HL-60/S4 treated with phorbol 12-myristate 13-acetate at 8.2 ng/mL for 4 days and 3 days (cell line): ENCODE results near the gene LHX8.
"Not testable (repeated sequence)": the region's sequence is repeated elsewhere in the genome, so short reads cannot be mapped to it uniquely, and the experiment has no call there.

Experiments used
- in situ Hi-C: fragments of 300-500 bp; cut with MboI; formaldehyde crosslinking; loops from 2 replicates; pipeline ENCODE4 v1.15.0; 2022; ENCODE audit warnings: low sequenced_read_pairs

Gene LHX8

GRCh38 chr1:75133750-75134646 is at the start of gene LHX8:
Gene LHX8 (plus strand): TSS chr1:75134388. CDS start chr1:75136615, 2,227 bp downstream.
- in situ Hi-C loops = no loop called here

DNA sequence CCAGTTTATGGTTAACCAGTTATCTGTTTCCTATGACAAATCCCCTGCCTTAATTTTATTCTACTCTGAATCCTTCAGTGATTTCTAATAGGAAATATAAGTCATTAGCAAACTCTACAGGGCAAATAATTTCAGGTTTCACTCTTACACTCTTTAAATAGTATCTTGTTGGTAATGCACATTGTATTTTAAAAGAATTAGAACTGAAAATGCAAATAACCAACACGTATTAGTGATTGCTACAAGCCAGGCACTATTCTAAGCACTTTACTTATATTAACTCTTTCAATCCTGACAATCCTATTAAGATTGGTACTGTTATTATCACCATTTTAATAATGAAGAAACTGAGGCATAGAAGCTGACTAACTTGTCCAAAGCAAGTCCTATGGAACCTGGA is 48.3 kb upstream of the LHX8 start:
- in situ Hi-C loops = no loop called here

- in situ Hi-C loops = no loop called here
Observed at GRCh38 chr1:75087278-75087677, 46.9 kb upstream of the LHX8 start.

DNA sequence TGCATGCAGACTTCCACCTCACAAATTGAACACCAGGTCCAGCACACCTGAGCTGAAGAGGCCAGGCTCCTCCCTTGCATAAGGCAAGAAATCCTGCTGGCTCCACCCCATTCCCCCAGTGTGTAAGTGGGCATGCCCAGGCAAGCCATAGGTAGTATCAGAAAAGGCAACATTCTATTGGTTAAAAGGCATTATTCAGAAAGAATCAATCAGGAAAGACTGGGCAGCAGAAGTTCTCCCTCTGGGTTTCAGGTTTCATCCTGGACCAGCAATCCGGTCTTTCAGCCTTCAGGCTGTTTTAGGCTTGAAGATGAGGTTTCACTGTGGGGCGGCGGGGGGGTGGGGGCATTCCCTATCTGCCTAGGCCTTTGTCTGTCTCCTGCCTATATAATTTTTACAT is 42.0 kb upstream of the LHX8 start:
- in situ Hi-C loops = no loop called here

DNA sequence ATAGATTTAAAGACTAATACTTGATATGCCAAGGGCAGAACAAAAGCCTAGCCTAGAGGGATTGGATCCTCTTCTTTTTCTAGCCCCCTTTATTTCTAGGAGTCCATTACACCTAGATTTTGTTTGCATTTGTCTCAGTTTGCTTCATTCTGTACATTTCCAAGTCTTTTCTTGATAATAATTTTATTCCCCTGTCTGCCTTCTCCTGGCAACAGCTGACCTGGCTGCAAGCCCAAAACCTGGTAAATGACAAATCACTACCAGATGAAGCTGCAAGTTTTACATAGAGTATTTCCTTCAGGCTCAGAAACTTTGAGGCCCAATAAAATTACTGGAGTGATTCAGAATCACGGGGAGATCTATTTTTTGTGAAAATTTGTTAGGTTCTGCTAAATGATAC is 36.5 kb upstream of the LHX8 start:
- in situ Hi-C loops = no loop called here

DNA sequence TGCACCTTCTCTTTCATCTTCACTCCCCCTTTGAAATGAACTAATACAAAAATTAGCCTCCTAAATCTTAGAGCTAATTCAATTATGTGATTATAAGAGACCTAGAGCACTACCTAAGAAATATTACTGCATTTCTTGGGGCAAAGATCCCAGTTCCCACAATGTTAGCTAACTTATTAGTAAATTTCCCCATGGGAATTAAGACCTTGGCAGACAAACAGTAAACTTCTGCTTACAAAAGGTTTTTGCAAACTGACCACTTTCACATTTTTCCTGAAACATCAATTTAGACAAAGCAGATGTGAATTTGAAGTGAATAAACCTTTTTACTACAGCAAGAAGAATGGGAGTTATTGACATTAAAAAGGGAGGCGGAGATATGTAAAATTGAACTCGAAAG is 34.6 kb upstream of the LHX8 start:
- in situ Hi-C loops = no loop called here

GRCh38 chr1:75100481-75101092 is 33.6 kb upstream of the LHX8 start:
- in situ Hi-C loops = no loop called here

GRCh38 chr1:75112362-75112951 is 21.7 kb upstream of the LHX8 start:
- in situ Hi-C loops = not testable (repeated sequence)

GRCh38 chr1:75115654-75116053 is 18.5 kb upstream of the LHX8 start:
- in situ Hi-C loops = no loop called here

- in situ Hi-C loops = no loop called here
Observed at GRCh38 chr1:75123756-75124155, 10.4 kb upstream of the LHX8 start.

GRCh38 chr1:75124510-75124909 is 9.7 kb upstream of the LHX8 start:
- in situ Hi-C loops = no loop called here

DNA sequence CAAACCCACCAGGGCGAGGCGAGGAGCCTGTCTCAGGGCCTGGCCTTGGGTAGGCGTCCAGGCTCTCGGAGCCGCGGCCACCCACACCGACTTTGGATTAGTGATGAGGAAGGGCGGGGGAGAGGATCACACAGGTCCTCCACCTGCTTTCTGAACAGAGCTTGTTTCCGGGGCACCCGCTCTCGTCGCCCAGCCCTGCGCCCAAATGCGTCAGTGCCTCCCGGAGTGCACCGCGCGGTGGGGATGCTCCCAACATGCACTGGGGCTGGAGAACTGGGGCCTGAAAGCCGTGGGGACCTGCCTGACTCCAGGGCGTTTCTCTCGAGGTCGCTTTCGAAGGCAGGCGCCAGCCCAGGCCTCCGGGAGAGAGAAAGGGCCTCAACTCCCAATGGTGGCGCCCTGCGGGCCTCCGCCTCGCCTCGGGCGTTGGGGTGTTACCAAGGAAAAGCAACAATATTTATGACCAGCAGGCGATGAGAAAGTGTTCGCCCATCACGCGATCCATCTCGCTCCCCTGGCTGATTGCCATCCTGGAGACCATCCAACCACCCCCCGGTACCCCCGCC is 8.9 kb upstream of the LHX8 start:
- in situ Hi-C loops = no loop called here

- in situ Hi-C loops = no loop called here
Observed at GRCh38 chr1:75126611-75127101, 7.5 kb upstream of the LHX8 start.

DNA sequence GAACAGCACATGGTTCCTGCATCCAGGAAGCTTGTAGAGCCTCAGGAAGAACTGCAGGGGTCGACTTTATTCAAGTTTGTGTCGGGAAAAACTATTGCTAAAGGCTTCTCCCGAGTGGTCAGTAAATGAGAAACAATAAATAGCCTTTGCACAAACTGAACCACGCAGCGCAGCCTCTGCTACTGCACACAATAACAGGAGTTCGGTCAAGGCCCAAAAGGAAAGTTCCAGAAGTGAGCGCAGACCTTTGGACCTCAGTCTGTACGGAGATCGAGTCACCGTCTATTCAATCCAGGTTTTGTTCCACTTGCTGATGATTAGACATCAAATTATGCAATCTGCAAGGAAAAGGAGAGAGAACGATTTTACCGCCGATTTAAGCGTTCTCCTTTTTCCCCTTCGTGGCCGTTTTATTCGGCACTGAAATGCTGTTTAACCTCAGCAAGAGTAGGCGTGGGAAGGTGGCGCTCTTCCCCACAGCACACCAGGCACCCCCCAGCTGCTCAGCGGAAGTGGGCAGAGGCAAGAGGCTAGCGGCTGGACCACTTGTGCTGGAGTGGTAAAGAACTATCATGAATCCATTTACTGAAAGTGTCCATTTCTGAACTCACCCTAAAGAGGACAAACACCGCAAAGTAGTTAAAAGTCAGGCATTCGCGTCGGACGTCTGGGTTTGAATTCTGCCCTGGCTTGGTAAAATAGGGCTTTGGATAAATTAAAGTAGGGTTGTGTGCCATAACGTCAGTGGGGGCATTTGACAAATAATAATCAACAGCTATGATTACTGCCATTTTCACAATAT is 6.1 kb upstream of the LHX8 start:
- in situ Hi-C loops = no loop called here

DNA sequence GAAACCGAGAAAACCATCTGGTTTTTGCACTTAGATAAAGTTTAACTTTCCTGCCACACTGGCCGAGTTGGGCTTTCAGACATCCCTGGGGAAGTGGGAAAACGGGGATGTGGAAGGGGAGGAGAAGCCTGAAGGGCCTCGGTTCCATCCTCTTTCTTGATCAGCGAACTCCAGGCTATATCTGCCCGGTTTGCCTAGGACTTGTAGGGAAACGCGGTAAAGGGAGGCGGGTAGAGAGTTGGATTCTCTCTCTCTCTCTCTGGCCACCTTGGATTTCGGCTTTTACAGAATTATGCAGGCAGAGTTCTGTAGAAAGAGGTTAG is 4.6 kb upstream of the LHX8 start:
- in situ Hi-C loops = no loop called here

DNA sequence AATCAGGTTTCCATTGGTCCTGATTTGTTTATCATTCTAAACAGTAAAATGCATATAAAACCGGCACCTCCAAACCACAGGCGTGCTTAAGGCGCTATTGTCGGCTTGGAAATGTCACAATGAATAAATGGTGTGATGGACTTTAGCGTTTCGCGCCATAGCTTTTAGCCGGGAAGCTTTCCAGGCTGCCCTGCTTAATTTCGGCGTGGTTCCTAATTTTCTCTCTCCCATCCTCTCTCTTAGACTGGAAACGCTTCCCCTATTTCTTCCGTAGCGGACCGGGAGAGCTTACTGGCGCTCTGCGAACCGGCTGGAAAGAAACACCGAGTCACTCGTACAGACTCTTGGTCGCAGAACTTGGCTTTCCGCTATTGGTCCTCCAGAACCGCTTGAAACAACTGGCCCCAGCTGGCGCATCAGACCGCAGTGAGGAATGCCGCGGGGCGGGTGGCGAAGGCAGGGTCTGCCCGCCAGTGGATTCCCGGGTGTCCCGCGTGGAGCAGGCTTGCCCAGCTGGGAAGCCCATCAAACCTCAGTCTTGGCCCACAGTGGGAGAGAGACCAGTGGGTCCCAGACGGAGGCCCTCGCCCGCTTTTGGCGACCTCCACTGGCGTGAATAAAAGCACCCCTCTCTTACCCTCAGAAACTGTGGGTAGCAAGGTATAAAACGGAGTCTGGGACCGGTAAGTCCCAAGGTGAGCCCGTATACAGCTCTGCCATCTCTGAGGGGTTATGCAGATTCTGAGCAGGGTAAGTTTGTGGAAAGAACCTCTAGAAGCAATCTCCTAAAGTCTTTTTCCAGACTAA is 4.0 kb upstream of the LHX8 start:
- in situ Hi-C loops = no loop called here

- in situ Hi-C loops = no loop called here
Observed at GRCh38 chr1:75130865-75131564, 3.2 kb upstream of the LHX8 start.

GRCh38 chr1:75131565-75132241 is 2.5 kb upstream of the LHX8 start:
- in situ Hi-C loops = no loop called here

- in situ Hi-C loops = no loop called here
Observed at GRCh38 chr1:75132242-75132811, 1.9 kb upstream of the LHX8 start.
